ENCODE data around the gene PCBP1.

Gene PCBP1

DNA sequence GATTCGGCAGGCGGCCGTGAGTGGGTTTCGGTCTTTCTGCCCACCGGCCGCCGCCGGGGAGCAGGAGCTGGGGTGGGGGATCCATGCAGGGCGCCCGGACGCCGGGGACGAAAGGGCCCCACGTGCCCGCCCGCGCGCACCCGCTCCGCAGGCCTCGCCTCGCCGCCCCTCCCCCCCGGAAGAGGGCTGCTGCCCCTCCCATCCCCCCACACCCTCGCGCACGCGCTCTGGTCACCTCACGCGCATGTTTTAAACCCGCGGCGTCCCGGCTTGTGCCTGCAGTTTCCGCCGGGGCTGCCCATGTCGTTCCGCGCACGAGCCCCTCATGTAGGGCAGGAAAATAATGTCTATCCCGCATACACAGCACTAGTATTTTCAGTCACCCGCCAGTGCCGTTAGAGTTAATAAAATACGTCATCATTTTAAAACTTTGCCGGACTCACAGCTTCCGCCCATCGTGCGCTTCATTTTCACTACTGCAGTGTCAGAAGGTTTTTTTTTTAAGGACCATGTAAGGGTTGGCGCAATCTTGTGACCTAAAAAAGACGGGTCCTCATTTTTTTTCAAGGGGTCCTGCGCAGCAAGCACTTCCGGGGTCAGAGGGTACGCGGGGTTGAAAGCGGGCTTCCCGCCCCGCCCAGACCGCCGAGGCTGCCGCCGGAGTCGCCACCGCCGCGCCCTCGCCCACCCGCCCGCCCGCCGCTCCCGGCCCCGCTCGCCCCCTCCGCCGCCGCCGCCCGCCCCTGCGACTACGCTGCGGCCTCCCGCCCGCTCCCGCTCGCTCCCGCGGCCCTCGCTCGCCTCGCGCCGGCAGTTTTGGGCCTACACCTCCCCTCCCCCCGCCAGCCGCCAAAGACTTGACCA, at the start of gene PCBP1:
Gene PCBP1, plus strand, starts transcription at position 640 of the 864 bp plus-strand sequence. CDS start 267 bp downstream, outside the sequence.
- peak within 1 kb of the TSS; percentile 100 for H3K4me2 ChIP-seq (ENCODE audit: low read depth, low read length, poor library complexity, severe bottlenecking)
- peaks cover 6% of the 10 kb centered on the region for H3K27me3 ChIP-seq (ENCODE audit: insufficient read depth, low read length, poor library complexity, severe bottlenecking)
- peak within 1 kb of the TSS; percentile 99 for H3K4me3 ChIP-seq (ENCODE audit: low read length, poor library complexity, severe bottlenecking)
- peaks cover 81% of the 10 kb centered on the region for H3K79me2 ChIP-seq (ENCODE audit: insufficient read depth, low read length)
- peaks cover 46% of the 10 kb centered on the region for H4K20me1 ChIP-seq (ENCODE audit: insufficient read depth, low read length, poor library complexity, severe bottlenecking)
- peak within 1 kb of the TSS; percentile 100 for H3K9ac ChIP-seq (ENCODE audit: low read depth, low read length, poor library complexity, severe bottlenecking)
- H2AFZ ChIP-seq (ENCODE audit: low read length), result peak within 1 kb of the TSS; percentile 97
- TF ChIP-seq, protein P1, sequence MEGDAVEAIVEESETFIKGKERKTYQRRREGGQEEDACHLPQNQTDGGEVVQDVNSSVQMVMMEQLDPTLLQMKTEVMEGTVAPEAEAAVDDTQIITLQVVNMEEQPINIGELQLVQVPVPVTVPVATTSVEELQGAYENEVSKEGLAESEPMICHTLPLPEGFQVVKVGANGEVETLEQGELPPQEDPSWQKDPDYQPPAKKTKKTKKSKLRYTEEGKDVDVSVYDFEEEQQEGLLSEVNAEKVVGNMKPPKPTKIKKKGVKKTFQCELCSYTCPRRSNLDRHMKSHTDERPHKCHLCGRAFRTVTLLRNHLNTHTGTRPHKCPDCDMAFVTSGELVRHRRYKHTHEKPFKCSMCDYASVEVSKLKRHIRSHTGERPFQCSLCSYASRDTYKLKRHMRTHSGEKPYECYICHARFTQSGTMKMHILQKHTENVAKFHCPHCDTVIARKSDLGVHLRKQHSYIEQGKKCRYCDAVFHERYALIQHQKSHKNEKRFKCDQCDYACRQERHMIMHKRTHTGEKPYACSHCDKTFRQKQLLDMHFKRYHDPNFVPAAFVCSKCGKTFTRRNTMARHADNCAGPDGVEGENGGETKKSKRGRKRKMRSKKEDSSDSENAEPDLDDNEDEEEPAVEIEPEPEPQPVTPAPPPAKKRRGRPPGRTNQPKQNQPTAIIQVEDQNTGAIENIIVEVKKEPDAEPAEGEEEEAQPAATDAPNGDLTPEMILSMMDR (conservative IDR thresholded peaks at IDR 0.05; ENCODE audit: low read length), result no peak
- no peak for TF ChIP-seq EZH2phosphoT487 (IDR thresholded peaks at IDR 0.05; ENCODE audit: borderline replicate concordance)
- H3K9me2 ChIP-seq (replicated peaks; ENCODE audit: low read depth, low read length), result no peaks in the 10 kb centered on the region
- H3K36me3 ChIP-seq (ENCODE audit: insufficient read depth, low read length), result peaks cover 25% of the 10 kb centered on the region
- peaks cover 59% of the 10 kb centered on the region for H3K4me1 ChIP-seq (ENCODE audit: insufficient read depth, low read length, poor library complexity, severe bottlenecking)
- H3F3A ChIP-seq (ENCODE audit: low read depth), result peaks cover 15% of the 10 kb centered on the region
- no peaks in the 10 kb centered on the region for H3K9me3 ChIP-seq (ENCODE audit: insufficient read depth, low read depth, low read length)

DNA sequence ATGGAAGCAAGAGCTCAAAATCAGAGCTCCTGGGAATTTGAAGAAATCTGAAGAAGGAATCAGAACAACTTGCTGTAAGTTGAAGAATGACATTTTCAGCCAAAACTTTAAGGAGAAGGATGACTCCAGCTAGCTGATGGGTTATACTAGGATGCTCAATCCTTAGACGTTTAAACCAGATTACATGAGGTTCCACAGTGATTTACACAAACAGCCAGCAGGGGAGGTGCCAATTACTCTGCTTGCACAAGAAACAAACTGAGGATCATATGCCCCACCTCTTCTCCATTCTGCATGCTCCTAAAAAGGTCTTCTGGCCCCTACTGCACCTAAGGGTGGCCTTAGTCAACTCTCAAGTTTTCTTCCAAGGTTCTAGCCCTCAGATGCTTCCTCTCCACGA, 47.9 kb upstream of the PCBP1 start:
- Histone ChIP-seq H3K79me2 (ENCODE audit: insufficient read depth, low read length) (no peaks in the 10 kb centered on the region; the same call in 1 of the 2 replicates), H3K9me3 (ENCODE audit: insufficient read depth, low read depth, low read length) (no peaks in the 10 kb centered on the region), H4K20me1 (ENCODE audit: insufficient read depth, low read length, poor library complexity, severe bottlenecking) (peaks cover 3% of the 10 kb centered on the region), H3K9ac (ENCODE audit: low read depth, low read length, poor library complexity, severe bottlenecking) (no peak overlapping the region), H2AFZ (ENCODE audit: low read length) (no peak overlapping the region), H3K4me3 (ENCODE audit: low read length, poor library complexity, severe bottlenecking) (no peak overlapping the region), H3K4me2 (ENCODE audit: low read depth, low read length, poor library complexity, severe bottlenecking) (no peak overlapping the region), H3K36me3 (ENCODE audit: insufficient read depth, low read length) (peaks cover 53% of the 10 kb centered on the region; the same call in 1 of the 2 replicates), H3K9me2 (replicated peaks; ENCODE audit: low read depth, low read length) (no peaks in the 10 kb centered on the region), H3K27me3 (ENCODE audit: insufficient read depth, low read length, poor library complexity, severe bottlenecking) (no peaks in the 10 kb centered on the region), H3F3A (ENCODE audit: low read depth) (no peaks in the 10 kb centered on the region), H3K4me1 (ENCODE audit: insufficient read depth, low read length, poor library complexity, severe bottlenecking) (peaks cover 10% of the 10 kb centered on the region)
- no peak for TF ChIP-seq EZH2phosphoT487 (IDR thresholded peaks at IDR 0.05; ENCODE audit: borderline replicate concordance)
- TF ChIP-seq, protein P1 (conservative IDR thresholded peaks at IDR 0.05; ENCODE audit: low read length), result no peak

DNA sequence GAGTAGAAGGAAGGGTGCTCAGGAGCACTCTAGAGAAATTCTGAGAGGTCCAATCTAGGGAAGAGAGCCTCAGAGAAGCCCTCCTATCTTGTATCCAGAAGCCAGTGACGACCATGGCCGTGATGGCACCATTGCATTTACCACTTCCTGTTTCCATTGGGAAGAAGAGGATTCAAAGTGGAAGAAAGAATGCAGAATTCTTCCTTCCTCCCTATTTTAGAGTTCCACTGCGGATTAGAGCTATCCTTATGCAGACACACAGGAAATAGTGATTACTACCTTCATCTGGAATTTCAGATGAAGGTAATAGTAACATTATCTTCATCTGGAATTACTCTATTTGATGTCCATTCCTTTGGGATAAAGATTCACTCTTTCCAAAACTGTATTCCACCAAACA, 45.6 kb upstream of the PCBP1 start:
- Histone ChIP-seq H4K20me1 (ENCODE audit: insufficient read depth, low read length, poor library complexity, severe bottlenecking) (peaks cover 3% of the 10 kb centered on the region), H3K36me3 (ENCODE audit: insufficient read depth, low read length) (peaks cover 62% of the 10 kb centered on the region; the same call in 1 of the 2 replicates), H3K4me1 (ENCODE audit: insufficient read depth, low read length, poor library complexity, severe bottlenecking) (peaks cover 10% of the 10 kb centered on the region), H3K27me3 (ENCODE audit: insufficient read depth, low read length, poor library complexity, severe bottlenecking) (no peaks in the 10 kb centered on the region), H2AFZ (ENCODE audit: low read length) (no peak overlapping the region), H3K79me2 (ENCODE audit: insufficient read depth, low read length) (no peaks in the 10 kb centered on the region; the same call in 1 of the 2 replicates), H3K9ac (ENCODE audit: low read depth, low read length, poor library complexity, severe bottlenecking) (no peak overlapping the region), H3K4me3 (ENCODE audit: low read length, poor library complexity, severe bottlenecking) (no peak overlapping the region), H3F3A (ENCODE audit: low read depth) (no peaks in the 10 kb centered on the region), H3K9me2 (replicated peaks; ENCODE audit: low read depth, low read length) (no peaks in the 10 kb centered on the region), H3K9me3 (ENCODE audit: insufficient read depth, low read depth, low read length) (no peaks in the 10 kb centered on the region), H3K4me2 (ENCODE audit: low read depth, low read length, poor library complexity, severe bottlenecking) (no peak overlapping the region)
- no peak for TF ChIP-seq EZH2phosphoT487 (IDR thresholded peaks at IDR 0.05; ENCODE audit: borderline replicate concordance)
